ENCODE data around the gene DYRK1A.
A peak's percentile ranks its signal among the peaks of the same experiment; 100 is the strongest.

The DYRK1A gene

GRCh38 chr21:37450445-37450941 is 83.9 kb downstream of the DYRK1A start:
- DNase-seq (ENCODE audit: low spot score) = no peak

- no peak for DNase-seq (ENCODE audit: low spot score)
Measured at GRCh38 chr21:37451446-37451845, 84.9 kb downstream of the DYRK1A start.

GRCh38 chr21:37452227-37452626 is 85.7 kb downstream of the DYRK1A start:
- no peak for DNase-seq (ENCODE audit: low spot score)

- DNase-seq (ENCODE audit: low spot score) = no peak
Measured at GRCh38 chr21:37453350-37453749, 86.8 kb downstream of the DYRK1A start.

GRCh38 chr21:37454869-37455503 is 88.4 kb downstream of the DYRK1A start:
- no peak for DNase-seq (ENCODE audit: low spot score)

- no peak for DNase-seq (ENCODE audit: low spot score)
Measured at GRCh38 chr21:37455504-37455911, 88.9 kb downstream of the DYRK1A start.

GRCh38 chr21:37458669-37459276 is 92.2 kb downstream of the DYRK1A start:
- no peak for DNase-seq (ENCODE audit: low spot score)

- no peak for DNase-seq (ENCODE audit: low spot score)
Measured at GRCh38 chr21:37459575-37459974, 93.0 kb downstream of the DYRK1A start.

- DNase-seq (ENCODE audit: low spot score) = peak; percentile 67
Measured at GRCh38 chr21:37460196-37460595, 93.6 kb downstream of the DYRK1A start.

GRCh38 chr21:37461479-37461878 is 94.9 kb downstream of the DYRK1A start:
- no peak for DNase-seq (ENCODE audit: low spot score)

- no peak for DNase-seq (ENCODE audit: low spot score)
Measured at GRCh38 chr21:37462087-37462861, 95.7 kb downstream of the DYRK1A start.

- DNase-seq (ENCODE audit: low spot score) = no peak
Measured at GRCh38 chr21:37463083-37463801, 96.7 kb downstream of the DYRK1A start.

- DNase-seq (ENCODE audit: low spot score) = no peak
Measured at GRCh38 chr21:37467082-37467481, 100.5 kb downstream of the DYRK1A start.

GRCh38 chr21:37468909-37469308 is 102.3 kb downstream of the DYRK1A start:
- DNase-seq (ENCODE audit: low spot score) = no peak

GRCh38 chr21:37469441-37469840 is 102.9 kb downstream of the DYRK1A start:
- no peak for DNase-seq (ENCODE audit: low spot score)

- no peak for DNase-seq (ENCODE audit: low spot score)
Measured at GRCh38 chr21:37472581-37472980, 106.0 kb downstream of the DYRK1A start.

- DNase-seq (ENCODE audit: low spot score) = no peak
Measured at GRCh38 chr21:37473491-37473890, 106.9 kb downstream of the DYRK1A start.

- DNase-seq (ENCODE audit: low spot score) = no peak
Measured at GRCh38 chr21:37474342-37474741, 107.8 kb downstream of the DYRK1A start.

- no peak for DNase-seq (ENCODE audit: low spot score)
Measured at GRCh38 chr21:37475186-37475868, 108.8 kb downstream of the DYRK1A start.

- no peak for DNase-seq (ENCODE audit: low spot score)
Measured at GRCh38 chr21:37478794-37479193, 112.2 kb downstream of the DYRK1A start.

GRCh38 chr21:37483776-37484175 is 117.2 kb downstream of the DYRK1A start:
- no peak for DNase-seq (ENCODE audit: low spot score)

Measured in ecto neural progenitor cell (in vitro differentiated cells).